ENCODE measurements around the gene DMC1. TPM values are rescaled to one million over a fixed set of nuclear protein-coding genes. Genes with fewer than 3 reads are reported as not detected.

Gene DMC1
- total RNA-seq, 1 experiment from 2014 or later: 0.89 TPM

DNA sequence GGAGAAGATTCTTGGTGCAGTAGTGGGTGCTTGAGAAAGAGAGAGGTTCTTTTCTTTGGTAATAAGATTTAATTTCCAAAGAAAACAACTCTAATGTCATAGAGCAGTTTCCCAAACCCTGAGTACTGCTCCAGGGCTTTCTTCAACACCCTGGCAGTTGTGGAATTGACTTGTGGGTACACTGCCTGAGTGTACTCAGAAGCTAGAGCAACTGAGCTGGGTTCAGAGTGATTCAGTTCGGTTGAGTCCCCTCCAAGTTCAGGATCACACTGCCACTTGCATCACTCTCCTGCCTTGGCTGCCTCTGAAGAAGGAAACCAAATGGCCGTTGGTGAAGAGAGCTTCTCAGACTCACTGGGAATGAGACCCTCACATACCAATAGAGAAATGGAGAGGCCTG, 5.3 kb downstream of the DMC1 start (continued):
- TF ChIP-seq SP1 (IDR thresholded peaks at IDR 0.05; ENCODE audit: low read depth) (no peak), SRF (IDR thresholded peaks at IDR 0.05; ENCODE audit: low read depth) (no peak), CBX3 (IDR thresholded peaks at IDR 0.05; ENCODE audit: low read depth) (no peak), RAD21 (IDR thresholded peaks at IDR 0.05; ENCODE audit: low read depth) (no peak), CEBPB (IDR thresholded peaks at IDR 0.05; ENCODE audit: low read depth) (no peak), YY1 (IDR thresholded peaks at IDR 0.05; ENCODE audit: extremely low read depth, insufficient replicate concordance, low read depth, low read length) (no peak), ZFX (IDR thresholded peaks at IDR 0.05) (no peak), EZH2 (IDR thresholded peaks at IDR 0.05) (no peak)

DNA sequence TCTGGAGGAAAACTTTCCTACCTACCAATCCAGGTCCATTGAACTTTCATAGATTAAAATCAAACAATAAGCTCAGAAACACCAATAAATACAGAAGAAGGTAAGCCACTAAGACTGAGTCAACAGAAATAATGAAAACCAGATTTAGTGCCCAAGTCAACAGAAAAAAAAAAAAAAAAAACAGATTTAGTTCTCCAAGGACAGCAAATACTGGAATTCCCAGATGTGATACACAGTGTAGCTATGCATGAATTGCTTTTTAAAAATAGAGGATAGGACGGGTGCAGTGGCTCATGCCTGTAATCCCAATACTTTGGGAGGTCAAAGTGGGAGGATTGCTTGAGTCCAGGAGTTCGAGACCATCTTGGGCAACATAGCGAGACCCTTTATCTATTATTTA, 15.7 kb downstream of the DMC1 start:
- Histone ChIP-seq H2AFZ (ENCODE audit: low read depth, low read length, poor library complexity, severe bottlenecking) (peak overlapping the region; percentile 61), H3K4me1 (ENCODE audit: control insufficient read depth in 1 of 2, insufficient read depth in 2 of 2, low read length in 2 of 2) (peaks cover 1 to 2% of the 10 kb centered on the region in 2 experiments; a peak in 2 of 4 replicates), H3K9me3 (ENCODE audit: control insufficient read depth in 1 of 2, insufficient read depth in 1 of 2, low read depth in 1 of 2, low read length in 2 of 2) (no peaks in the 10 kb centered on the region), H3K9me2 (ENCODE audit: insufficient read depth) (no peaks in the 10 kb centered on the region), H3K79me2 (ENCODE audit: insufficient read depth, low read length) (no peaks in the 10 kb centered on the region), H3K9ac (ENCODE audit: low read length) (no peak overlapping the region), H3K4me3 (replicated peaks in 1 of 2; ENCODE audit: low read depth in 1 of 2, low read length in 2 of 2) (no peak overlapping the region), H3K27ac (ENCODE audit: low read depth, low read length) (no peak overlapping the region), H3K4me2 (ENCODE audit: low read length) (no peak overlapping the region), H4K20me1 (ENCODE audit: insufficient read depth) (no peaks in the 10 kb centered on the region), H3K36me3 (ENCODE audit: control insufficient read depth in 1 of 2, insufficient read depth in 2 of 2, low read length in 2 of 2) (no peaks in the 10 kb centered on the region), H3K27me3 (ENCODE audit: insufficient read depth, low read length) (no peaks in the 10 kb centered on the region)
- no TSS peak for BruUV-seq (replicated peaks)
- POLR2A ChIA-PET: no interaction called here
- no peak for DNase-seq (ENCODE audit: low read depth, low spot score)
- intact Hi-C loops (cut with micrococcal nuclease): no loop called here
- CTCF ChIA-PET: no interaction called here
- RAD21 ChIA-PET (ENCODE audit: low non-redundant PET in 1 of 2, low total read pairs in 2 of 2, uncharacterized antibody in 2 of 2, unreplicated experiment in 2 of 2): no interaction called here
- no peak for ATAC-seq
- TF ChIP-seq SIN3A (IDR thresholded peaks at IDR 0.05; ENCODE audit: low read depth): no peak
- no peak for TF ChIP-seq SRF (IDR thresholded peaks at IDR 0.05; ENCODE audit: low read depth)
- TF ChIP-seq POLR2AphosphoS5 (IDR thresholded peaks at IDR 0.05; ENCODE audit: low read depth, low read length): no peak
- TF ChIP-seq JUND (IDR thresholded peaks at IDR 0.05): no peak
- no peak for TF ChIP-seq ZNF274 (IDR thresholded peaks at IDR 0.05; ENCODE audit: low read depth, low read length)
- TF ChIP-seq, protein P1, sequence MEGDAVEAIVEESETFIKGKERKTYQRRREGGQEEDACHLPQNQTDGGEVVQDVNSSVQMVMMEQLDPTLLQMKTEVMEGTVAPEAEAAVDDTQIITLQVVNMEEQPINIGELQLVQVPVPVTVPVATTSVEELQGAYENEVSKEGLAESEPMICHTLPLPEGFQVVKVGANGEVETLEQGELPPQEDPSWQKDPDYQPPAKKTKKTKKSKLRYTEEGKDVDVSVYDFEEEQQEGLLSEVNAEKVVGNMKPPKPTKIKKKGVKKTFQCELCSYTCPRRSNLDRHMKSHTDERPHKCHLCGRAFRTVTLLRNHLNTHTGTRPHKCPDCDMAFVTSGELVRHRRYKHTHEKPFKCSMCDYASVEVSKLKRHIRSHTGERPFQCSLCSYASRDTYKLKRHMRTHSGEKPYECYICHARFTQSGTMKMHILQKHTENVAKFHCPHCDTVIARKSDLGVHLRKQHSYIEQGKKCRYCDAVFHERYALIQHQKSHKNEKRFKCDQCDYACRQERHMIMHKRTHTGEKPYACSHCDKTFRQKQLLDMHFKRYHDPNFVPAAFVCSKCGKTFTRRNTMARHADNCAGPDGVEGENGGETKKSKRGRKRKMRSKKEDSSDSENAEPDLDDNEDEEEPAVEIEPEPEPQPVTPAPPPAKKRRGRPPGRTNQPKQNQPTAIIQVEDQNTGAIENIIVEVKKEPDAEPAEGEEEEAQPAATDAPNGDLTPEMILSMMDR (IDR thresholded peaks at IDR 0.05 in 2 of 3, conservative IDR thresholded peaks at IDR 0.05 in 1 of 3; ENCODE audit: borderline replicate concordance in 1 of 3, insufficient read depth in 1 of 3, low read depth in 2 of 3, low read length in 2 of 3): no peak
- no peak for TF ChIP-seq YY1 (IDR thresholded peaks at IDR 0.05; ENCODE audit: extremely low read depth, insufficient replicate concordance, low read depth, low read length)
- TF ChIP-seq, protein P2, sequence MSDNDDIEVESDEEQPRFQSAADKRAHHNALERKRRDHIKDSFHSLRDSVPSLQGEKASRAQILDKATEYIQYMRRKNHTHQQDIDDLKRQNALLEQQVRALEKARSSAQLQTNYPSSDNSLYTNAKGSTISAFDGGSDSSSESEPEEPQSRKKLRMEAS (IDR thresholded peaks at IDR 0.05): no peak
- TF ChIP-seq, protein P3, sequence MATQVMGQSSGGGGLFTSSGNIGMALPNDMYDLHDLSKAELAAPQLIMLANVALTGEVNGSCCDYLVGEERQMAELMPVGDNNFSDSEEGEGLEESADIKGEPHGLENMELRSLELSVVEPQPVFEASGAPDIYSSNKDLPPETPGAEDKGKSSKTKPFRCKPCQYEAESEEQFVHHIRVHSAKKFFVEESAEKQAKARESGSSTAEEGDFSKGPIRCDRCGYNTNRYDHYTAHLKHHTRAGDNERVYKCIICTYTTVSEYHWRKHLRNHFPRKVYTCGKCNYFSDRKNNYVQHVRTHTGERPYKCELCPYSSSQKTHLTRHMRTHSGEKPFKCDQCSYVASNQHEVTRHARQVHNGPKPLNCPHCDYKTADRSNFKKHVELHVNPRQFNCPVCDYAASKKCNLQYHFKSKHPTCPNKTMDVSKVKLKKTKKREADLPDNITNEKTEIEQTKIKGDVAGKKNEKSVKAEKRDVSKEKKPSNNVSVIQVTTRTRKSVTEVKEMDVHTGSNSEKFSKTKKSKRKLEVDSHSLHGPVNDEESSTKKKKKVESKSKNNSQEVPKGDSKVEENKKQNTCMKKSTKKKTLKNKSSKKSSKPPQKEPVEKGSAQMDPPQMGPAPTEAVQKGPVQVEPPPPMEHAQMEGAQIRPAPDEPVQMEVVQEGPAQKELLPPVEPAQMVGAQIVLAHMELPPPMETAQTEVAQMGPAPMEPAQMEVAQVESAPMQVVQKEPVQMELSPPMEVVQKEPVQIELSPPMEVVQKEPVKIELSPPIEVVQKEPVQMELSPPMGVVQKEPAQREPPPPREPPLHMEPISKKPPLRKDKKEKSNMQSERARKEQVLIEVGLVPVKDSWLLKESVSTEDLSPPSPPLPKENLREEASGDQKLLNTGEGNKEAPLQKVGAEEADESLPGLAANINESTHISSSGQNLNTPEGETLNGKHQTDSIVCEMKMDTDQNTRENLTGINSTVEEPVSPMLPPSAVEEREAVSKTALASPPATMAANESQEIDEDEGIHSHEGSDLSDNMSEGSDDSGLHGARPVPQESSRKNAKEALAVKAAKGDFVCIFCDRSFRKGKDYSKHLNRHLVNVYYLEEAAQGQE (IDR thresholded peaks at IDR 0.05; ENCODE audit: low read depth): no peak
- TF ChIP-seq, protein P4, sequence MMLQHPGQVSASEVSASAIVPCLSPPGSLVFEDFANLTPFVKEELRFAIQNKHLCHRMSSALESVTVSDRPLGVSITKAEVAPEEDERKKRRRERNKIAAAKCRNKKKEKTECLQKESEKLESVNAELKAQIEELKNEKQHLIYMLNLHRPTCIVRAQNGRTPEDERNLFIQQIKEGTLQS (IDR thresholded peaks at IDR 0.05): no peak
- no peak for TF ChIP-seq ELF1 (IDR thresholded peaks at IDR 0.05; ENCODE audit: borderline replicate concordance, low read depth)
- TF ChIP-seq EZH2phosphoT487 (IDR thresholded peaks at IDR 0.05; ENCODE audit: borderline replicate concordance): no peak
- TF ChIP-seq FOSL1 (IDR thresholded peaks at IDR 0.05; ENCODE audit: low read depth): no peak
- no peak for TF ChIP-seq EGR1 (IDR thresholded peaks at IDR 0.05; ENCODE audit: low read depth)
- TF ChIP-seq SP1 (IDR thresholded peaks at IDR 0.05; ENCODE audit: low read depth): no peak

Measured in HCT116 (cell line).